ENCODE measurements around the gene CMA1. TPM values are rescaled to one million over a fixed set of nuclear protein-coding genes. Genes with fewer than 3 reads are reported as not detected.

Gene CMA1
- polyA plus RNA-seq, 3 donors = not detected

GRCh38 chr14:24542346-24542936 is 34.4 kb upstream of the CMA1 start:
- Mint-ChIP-seq H3K27me3 (ENCODE audit: low read depth in 3 of 3) (peaks cover 0 to 1% (median 0%) of the 10 kb centered on the region in 3 donors), H3K9me3 (peaks cover 15 to 30% (median 21%) of the 10 kb centered on the region in 7 donors), H3K4me1 (no peaks in the 10 kb centered on the region), H3K27ac (no peak overlapping the region), H3K36me3 (no peaks in the 10 kb centered on the region), H3K4me3 (no peak overlapping the region)
- Histone ChIP-seq H3K4me1 (ENCODE audit: control insufficient read depth in 1 of 2, insufficient read depth in 2 of 2, low read length in 2 of 2) (no peaks in the 10 kb centered on the region), H3K36me3 (replicated peaks in 1 of 2; ENCODE audit: control insufficient read depth in 1 of 2, insufficient read depth in 2 of 2, low read length in 2 of 2) (no peaks in the 10 kb centered on the region), H3K4me3 (replicated peaks in 1 of 3; ENCODE audit: low read depth in 2 of 3, low read length in 3 of 3) (no peak overlapping the region), H3K27me3 (ENCODE audit: control insufficient read depth in 2 of 2, insufficient read depth in 2 of 2, low read length in 2 of 2) (no peaks in the 10 kb centered on the region), H3K27ac (ENCODE audit: low read depth in 1 of 2, low read length in 2 of 2) (no peak overlapping the region), H4K20me1 (ENCODE audit: insufficient read depth, low read length) (no peaks in the 10 kb centered on the region), H3K4me2 (replicated peaks; ENCODE audit: extremely low read depth, low read length, poor library complexity, severe bottlenecking) (no peak overlapping the region), H3K9me3 (replicated peaks in 1 of 2; ENCODE audit: control insufficient read depth in 1 of 2, insufficient read depth in 1 of 2, low read length in 2 of 2) (peaks cover 5 to 10% of the 10 kb centered on the region in 2 donors), H3K9ac (ENCODE audit: insufficient read depth, low read length, poor library complexity, severe bottlenecking) (no peak overlapping the region), H3K79me2 (ENCODE audit: insufficient read depth, low read length) (no peaks in the 10 kb centered on the region), H2AFZ (ENCODE audit: insufficient read depth, low read depth, low read length, poor library complexity, severe bottlenecking) (no peak overlapping the region)
- no peak for TF ChIP-seq CTCF (IDR thresholded peaks at IDR 0.05)
- no CpG with 5 or more reads among the region's 2 CpGs for WGBS (ENCODE audit: insufficient coverage)
- intact Hi-C loops (cut with micrococcal nuclease) = no loop called here
- DNase-seq = no peak

DNA sequence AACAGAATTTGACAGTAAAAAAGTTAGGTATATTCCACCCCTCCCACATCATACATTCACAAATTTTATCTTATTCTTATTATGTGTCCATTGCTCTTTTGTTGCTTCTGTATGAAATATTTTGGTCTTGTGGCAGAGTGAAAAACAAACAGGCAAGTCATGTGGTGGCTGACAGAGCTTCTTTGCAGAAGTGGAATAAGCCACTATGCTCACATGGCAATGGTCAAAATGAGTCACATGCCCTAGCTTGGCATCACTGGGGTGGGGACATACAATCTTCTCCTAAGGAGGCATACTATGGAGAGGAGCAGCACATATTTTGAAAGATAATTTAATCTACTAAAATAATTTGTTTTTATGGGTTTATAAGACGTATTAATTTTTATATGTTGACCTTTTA is 27.7 kb upstream of the CMA1 start:
- peaks cover 4 to 14% (median 5%) of the 10 kb centered on the region in 7 donors for H3K9me3 Mint-ChIP-seq
- no peaks in the 10 kb centered on the region for H3K36me3 Mint-ChIP-seq
- Histone ChIP-seq H3K27me3 (ENCODE audit: control insufficient read depth in 2 of 2, insufficient read depth in 2 of 2, low read length in 2 of 2) (no peaks in the 10 kb centered on the region), H2AFZ (ENCODE audit: insufficient read depth, low read depth, low read length, poor library complexity, severe bottlenecking) (peak overlapping the region; percentile 43), H3K27ac (ENCODE audit: low read depth in 1 of 2, low read length in 2 of 2) (no peak overlapping the region), H3K9ac (ENCODE audit: insufficient read depth, low read length, poor library complexity, severe bottlenecking) (no peak overlapping the region), H4K20me1 (ENCODE audit: insufficient read depth, low read length) (no peaks in the 10 kb centered on the region), H3K4me1 (ENCODE audit: control insufficient read depth in 1 of 2, insufficient read depth in 2 of 2, low read length in 2 of 2) (no peaks in the 10 kb centered on the region), H3K4me3 (replicated peaks in 1 of 3; ENCODE audit: low read depth in 2 of 3, low read length in 3 of 3) (no peak overlapping the region), H3K9me3 (replicated peaks in 1 of 2; ENCODE audit: control insufficient read depth in 1 of 2, insufficient read depth in 1 of 2, low read length in 2 of 2) (no peaks in the 10 kb centered on the region), H3K36me3 (replicated peaks in 1 of 2; ENCODE audit: control insufficient read depth in 1 of 2, insufficient read depth in 2 of 2, low read length in 2 of 2) (no peaks in the 10 kb centered on the region), H3K4me2 (replicated peaks; ENCODE audit: extremely low read depth, low read length, poor library complexity, severe bottlenecking) (no peak overlapping the region), H3K79me2 (ENCODE audit: insufficient read depth, low read length) (no peaks in the 10 kb centered on the region)
- H3K4me1 Mint-ChIP-seq = peaks cover 17% of the 10 kb centered on the region
- peak; percentile 5 to 43 (median 9) for DNase-seq
- intact Hi-C loops (cut with micrococcal nuclease) = no loop called here
- no peak overlapping the region for H3K27ac Mint-ChIP-seq
- peaks cover 0 to 1% (median 0%) of the 10 kb centered on the region in 3 donors for H3K27me3 Mint-ChIP-seq (ENCODE audit: low read depth in 3 of 3)
- TF ChIP-seq CTCF (IDR thresholded peaks at IDR 0.05) = no peak
- H3K4me3 Mint-ChIP-seq = no peak overlapping the region
- no CpG with 5 or more reads among the region's 1 CpG for WGBS (ENCODE audit: insufficient coverage)
